Stomach (tissue), 9 donors: ENCODE measurements around the gene CRTC1. TPM values are rescaled to one million over a fixed set of nuclear protein-coding genes. Genes with fewer than 3 reads are reported as not detected.

Experiments used
- DNase-seq, 2 donors: peaks; one replicate each; pipeline versions ENCODE4 v3.0.0 to v3.0.0-alpha.2; 2013 to 2019
- H3K27ac ChIP-seq, 5 donors: fragments of 200-600 bp in 4 of 5; sonication (generic) in 4 of 5; one replicate each; pipeline ENCODE4 v1.5.1; 2013 to 2019; ENCODE audit warnings: mild to moderate bottlenecking in 1 of 5, moderate library complexity in 1 of 5
- H3K27me3 ChIP-seq, 3 donors: fragments of 200-600 bp; sonication (generic); one replicate each; pipeline ENCODE4 v1.5.1; 2017 to 2019; ENCODE audit warnings: mixed run types in 1 of 3
- H3K36me3 ChIP-seq, 4 donors: fragments of 200-600 bp; sonication (generic); 1 replicate in 3 of 4; 2 replicates in 1 of 4; pipeline ENCODE4 v1.5.1; 2016 to 2019
- H3K4me1 ChIP-seq, 4 donors: fragments of 200-600 bp; sonication (generic); one replicate each; pipeline ENCODE4 v1.5.1; 2016 to 2019
- H3K4me3 ChIP-seq, 4 donors: fragments of 200-600 bp; sonication (generic) in 3 of 4; one replicate each; pipeline ENCODE4 v1.5.1; 2016 to 2019; ENCODE audit warnings: mild to moderate bottlenecking in 1 of 4
- H3K9me3 ChIP-seq, 4 donors: fragments of 200-600 bp; sonication (generic); one replicate each; pipeline ENCODE4 v1.5.1; 2016 to 2019
- CTCF ChIP-seq, 7 experiments: fragments of 450-650 bp in 4 of 7; fragments of 200-600 bp in 3 of 7; sonication (generic) in 3 of 7; IDR thresholded peaks; one replicate each; pipeline ENCODE4 v1.5.1; 2016 to 2019; ENCODE audit warnings: antibody characterized with exemption in 7 of 7, control low read depth in 2 of 7, mild to moderate bottlenecking in 1 of 7
- EP300 ChIP-seq: sonication (generic); formaldehyde crosslinking; IDR thresholded peaks from one replicate; pipeline ENCODE4 v1.6.1; 2017; ENCODE audit warnings: antibody characterized with exemption
- POLR2A ChIP-seq, 4 donors: fragments of 450-650 bp; IDR thresholded peaks; one replicate each; pipeline ENCODE4 v1.6.1; 2016; ENCODE audit warnings: antibody characterized with exemption in 4 of 4, control low read depth in 2 of 4, mild to moderate bottlenecking in 1 of 4, moderate library complexity in 1 of 4
- POLR2AphosphoS5 ChIP-seq, 3 donors: sonication (generic); formaldehyde crosslinking; IDR thresholded peaks; one replicate each; pipeline ENCODE4 v1.6.1; 2016; ENCODE audit warnings: antibody characterized with exemption in 3 of 3
- WGBS, 5 donors: extraction: QIAGEN DNeasy Blood & Tissue Kit in 3 of 5; methylation state at CpG; one replicate each; pipeline versions ENCODE4 v1.1.5 to v1.1.7; 2013 to 2018; 5-methylcytosine and 5-hydroxymethylcytosine counted together
- intact Hi-C: fragments of 100-400 bp; cut with DNase I; formaldehyde crosslinking; loops from one replicate; pipeline ENCODE4 v1.15.1; 2023; ENCODE audit warnings: low total_unique reads
- polyA plus RNA-seq, 3 donors: library from polyadenylated mRNA; stranded (reverse); fragments of 200-250 nt; gene quantifications; one replicate each; pipeline ENCODE4 v1.2.3, GENCODE V29; 2013
- total RNA-seq, 5 donors: library from RNA; depleted of rRNA; stranded (reverse); fragments of >200 nt; gene quantifications; one replicate each; pipeline versions ENCODE4 v1.1.0 to v1.2.3, GENCODE V29; 2014 to 2016
- donor health status: healthy with polysubstance abuse.
- donor health status: Bipolar disorder and iron deficiency.
- donor health status: healthy.

Gene CRTC1
- total and polyA plus RNA-seq, 8 donors, result 4.2 to 28.0 (median 4.6) TPM; not detected in 1

- Histone ChIP-seq H3K9me3 (no peaks in the 10 kb centered on the region), H3K27me3 (no peaks in the 10 kb centered on the region), H3K36me3 (no peaks in the 10 kb centered on the region), H3K4me1 (peaks cover 34 to 72% (median 50%) of the 10 kb centered on the region in 4 donors), H3K4me3 (no peak overlapping the region), H3K27ac (peak overlapping the region in 2 of 5 donors; percentile 22 to 89)
- WGBS, 5 donors, result 83 to 100% (median 88%) methylated on average over 1 of the region's 1 CpG
- intact Hi-C loops, result no loop called here
- DNase-seq, result no peak
- no peak for TF ChIP-seq EP300
- TF ChIP-seq POLR2AphosphoS5 (IDR thresholded peaks at IDR 0.05), result no peak
- TF ChIP-seq CTCF (IDR thresholded peaks at IDR 0.05), result no peak
- TF ChIP-seq POLR2A (IDR thresholded peaks at IDR 0.05), result no peak
Observed at GRCh38 chr19:18647371-18647767, 36.1 kb upstream of the CRTC1 start.

- no peak for DNase-seq
- H3K27me3 ChIP-seq, result no peaks in the 10 kb centered on the region
- intact Hi-C loops, result no loop called here
- TF ChIP-seq CTCF (IDR thresholded peaks at IDR 0.05) (no peak), POLR2A (IDR thresholded peaks at IDR 0.05) (no peak), POLR2AphosphoS5 (IDR thresholded peaks at IDR 0.05) (no peak), EP300 (no peak)
- WGBS, 5 donors, result 94 to 96% (median 95%) methylated on average over 10 of the region's 10 CpGs
- H3K9me3 ChIP-seq, result no peaks in the 10 kb centered on the region
- H3K27ac ChIP-seq, result peak overlapping the region in 2 of 5 donors; percentile 22 to 89
- no peak overlapping the region for H3K4me3 ChIP-seq
- H3K36me3 ChIP-seq, result no peaks in the 10 kb centered on the region
- peaks cover 34 to 72% (median 50%) of the 10 kb centered on the region in 4 donors for H3K4me1 ChIP-seq
Observed at GRCh38 chr19:18647807-18648206, 35.7 kb upstream of the CRTC1 start.

- Histone ChIP-seq H3K4me3 (peak overlapping the region in 2 of 4 donors; percentile 2 to 16), H3K27ac (peak overlapping the region; percentile 19 to 89 (median 79)), H3K36me3 (no peaks in the 10 kb centered on the region), H3K4me1 (peaks cover 34 to 72% (median 50%) of the 10 kb centered on the region in 4 donors), H3K9me3 (no peaks in the 10 kb centered on the region), H3K27me3 (no peaks in the 10 kb centered on the region)
- intact Hi-C loops, result no loop called here
- TF ChIP-seq CTCF (IDR thresholded peaks at IDR 0.05) (no peak), POLR2AphosphoS5 (IDR thresholded peaks at IDR 0.05) (no peak), EP300 (peak; percentile 34), POLR2A (IDR thresholded peaks at IDR 0.05) (no peak)
- 61 to 76% (median 74%) methylated on average over 10 to 13 of the region's 13 CpGs for WGBS, 5 donors
- no peak for DNase-seq
Observed at GRCh38 chr19:18648973-18649315, 34.5 kb upstream of the CRTC1 start.

- Histone ChIP-seq H3K27me3 (no peaks in the 10 kb centered on the region), H3K4me1 (peaks cover 29 to 68% (median 46%) of the 10 kb centered on the region in 4 donors), H3K36me3 (no peaks in the 10 kb centered on the region), H3K9me3 (no peaks in the 10 kb centered on the region), H3K27ac (peak overlapping the region; percentile 53 to 89 (median 79)), H3K4me3 (peak overlapping the region in 3 of 4 donors; percentile 2 to 16 (median 8))
- intact Hi-C loops, result no loop called here
- peak in 1 of 2 donors; percentile 79 for DNase-seq
- no peak for TF ChIP-seq EP300
- TF ChIP-seq POLR2AphosphoS5 (IDR thresholded peaks at IDR 0.05), result no peak
- no peak for TF ChIP-seq POLR2A (IDR thresholded peaks at IDR 0.05)
- no peak for TF ChIP-seq CTCF (IDR thresholded peaks at IDR 0.05)
- 26 to 63% (median 42%) methylated on average over 25 of the region's 25 CpGs for WGBS, 5 donors
Observed at GRCh38 chr19:18649371-18650020, 34.0 kb upstream of the CRTC1 start.
